GM12874 (cell line): ENCODE results near the gene TSPAN1.

Experiments used
- CTCF ChIP-seq: IDR thresholded peaks from 2 replicates; pipeline ENCODE4 v1.5.1; 2011; ENCODE audit warnings: low read depth, mild to moderate bottlenecking, control low read depth, low read length, moderate library complexity; ENCODE audit not compliant: insufficient read depth

The TSPAN1 gene

GRCh38 chr1:46133181-46133658, 41.7 kb upstream of the TSPAN1 start:
- no peak for TF ChIP-seq CTCF

GRCh38 chr1:46133781-46134350, 41.0 kb upstream of the TSPAN1 start:
- TF ChIP-seq CTCF = no peak

- no peak for TF ChIP-seq CTCF
Measured at GRCh38 chr1:46134660-46135331, 40.1 kb upstream of the TSPAN1 start.

- TF ChIP-seq CTCF = no peak
Measured at GRCh38 chr1:46136711-46137110, 38.2 kb upstream of the TSPAN1 start.

GRCh38 chr1:46137916-46138315, 37.0 kb upstream of the TSPAN1 start:
- no peak for TF ChIP-seq CTCF

GRCh38 chr1:46148318-46148717, 26.6 kb upstream of the TSPAN1 start:
- no peak for TF ChIP-seq CTCF

- TF ChIP-seq CTCF = no peak
Measured at GRCh38 chr1:46150085-46150484, 24.8 kb upstream of the TSPAN1 start.
